ENCODE data around the gene L3MBTL2. TPM values are rescaled to one million over a fixed set of nuclear protein-coding genes. Genes with fewer than 3 reads are reported as not detected.

L3MBTL2 gene
- total RNA-seq, 1 experiment from 2014 or later, result 24.7 TPM

DNA sequence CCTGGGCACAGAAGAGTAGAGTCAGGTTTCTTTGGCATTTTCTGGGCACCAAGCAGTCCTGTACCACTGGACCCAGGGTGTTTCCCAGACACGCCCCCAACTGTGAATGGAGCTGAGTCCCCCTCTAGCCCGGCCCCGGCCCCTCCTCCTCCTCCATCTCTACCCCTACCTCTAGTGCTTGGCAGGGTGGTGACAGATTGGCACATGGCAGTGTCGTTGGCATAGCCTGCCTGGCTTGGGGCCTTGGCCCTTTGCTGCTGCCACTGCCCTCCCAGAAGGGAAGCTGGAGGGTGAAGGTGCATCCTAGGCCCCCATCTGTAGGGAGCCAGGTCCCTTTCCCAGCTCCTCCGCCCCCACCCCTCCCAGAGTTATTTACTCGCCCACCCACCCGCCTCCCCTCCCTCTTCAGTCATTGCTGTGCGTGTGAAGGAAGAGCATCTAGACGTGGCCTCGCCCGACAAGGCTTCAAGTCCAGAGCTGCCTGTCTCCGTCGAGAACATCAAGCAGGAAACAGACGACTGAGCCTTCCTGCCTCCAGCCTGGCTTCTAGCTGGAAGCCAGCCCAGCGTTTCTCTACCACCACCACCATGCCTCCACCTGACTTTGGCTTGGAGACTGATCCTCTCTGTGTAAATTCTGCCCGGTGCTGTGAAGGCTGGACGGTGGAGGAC lies 24.8 kb downstream of the L3MBTL2 start:
- BruUV-seq (replicated peaks), result no TSS peak
- TF ChIP-seq CEBPB (IDR thresholded peaks at IDR 0.05; ENCODE audit: low read depth), result no peak
- TF ChIP-seq CBX3 (IDR thresholded peaks at IDR 0.05; ENCODE audit: low read depth), result no peak
- no peak for TF ChIP-seq FOSL1 (IDR thresholded peaks at IDR 0.05; ENCODE audit: low read depth)
- TF ChIP-seq SP1 (IDR thresholded peaks at IDR 0.05; ENCODE audit: low read depth), result no peak
- TF ChIP-seq ELF1 (IDR thresholded peaks at IDR 0.05; ENCODE audit: borderline replicate concordance, low read depth), result no peak
- TF ChIP-seq, protein P1, sequence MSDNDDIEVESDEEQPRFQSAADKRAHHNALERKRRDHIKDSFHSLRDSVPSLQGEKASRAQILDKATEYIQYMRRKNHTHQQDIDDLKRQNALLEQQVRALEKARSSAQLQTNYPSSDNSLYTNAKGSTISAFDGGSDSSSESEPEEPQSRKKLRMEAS (IDR thresholded peaks at IDR 0.05), result no peak
- no peak for TF ChIP-seq EGR1 (IDR thresholded peaks at IDR 0.05; ENCODE audit: low read depth)
- TF ChIP-seq, protein P2, sequence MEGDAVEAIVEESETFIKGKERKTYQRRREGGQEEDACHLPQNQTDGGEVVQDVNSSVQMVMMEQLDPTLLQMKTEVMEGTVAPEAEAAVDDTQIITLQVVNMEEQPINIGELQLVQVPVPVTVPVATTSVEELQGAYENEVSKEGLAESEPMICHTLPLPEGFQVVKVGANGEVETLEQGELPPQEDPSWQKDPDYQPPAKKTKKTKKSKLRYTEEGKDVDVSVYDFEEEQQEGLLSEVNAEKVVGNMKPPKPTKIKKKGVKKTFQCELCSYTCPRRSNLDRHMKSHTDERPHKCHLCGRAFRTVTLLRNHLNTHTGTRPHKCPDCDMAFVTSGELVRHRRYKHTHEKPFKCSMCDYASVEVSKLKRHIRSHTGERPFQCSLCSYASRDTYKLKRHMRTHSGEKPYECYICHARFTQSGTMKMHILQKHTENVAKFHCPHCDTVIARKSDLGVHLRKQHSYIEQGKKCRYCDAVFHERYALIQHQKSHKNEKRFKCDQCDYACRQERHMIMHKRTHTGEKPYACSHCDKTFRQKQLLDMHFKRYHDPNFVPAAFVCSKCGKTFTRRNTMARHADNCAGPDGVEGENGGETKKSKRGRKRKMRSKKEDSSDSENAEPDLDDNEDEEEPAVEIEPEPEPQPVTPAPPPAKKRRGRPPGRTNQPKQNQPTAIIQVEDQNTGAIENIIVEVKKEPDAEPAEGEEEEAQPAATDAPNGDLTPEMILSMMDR (IDR thresholded peaks at IDR 0.05 in 2 of 3, conservative IDR thresholded peaks at IDR 0.05 in 1 of 3; ENCODE audit: borderline replicate concordance in 1 of 3, insufficient read depth in 1 of 3, low read depth in 2 of 3, low read length in 2 of 3), result no peak
- TF ChIP-seq, protein P3, sequence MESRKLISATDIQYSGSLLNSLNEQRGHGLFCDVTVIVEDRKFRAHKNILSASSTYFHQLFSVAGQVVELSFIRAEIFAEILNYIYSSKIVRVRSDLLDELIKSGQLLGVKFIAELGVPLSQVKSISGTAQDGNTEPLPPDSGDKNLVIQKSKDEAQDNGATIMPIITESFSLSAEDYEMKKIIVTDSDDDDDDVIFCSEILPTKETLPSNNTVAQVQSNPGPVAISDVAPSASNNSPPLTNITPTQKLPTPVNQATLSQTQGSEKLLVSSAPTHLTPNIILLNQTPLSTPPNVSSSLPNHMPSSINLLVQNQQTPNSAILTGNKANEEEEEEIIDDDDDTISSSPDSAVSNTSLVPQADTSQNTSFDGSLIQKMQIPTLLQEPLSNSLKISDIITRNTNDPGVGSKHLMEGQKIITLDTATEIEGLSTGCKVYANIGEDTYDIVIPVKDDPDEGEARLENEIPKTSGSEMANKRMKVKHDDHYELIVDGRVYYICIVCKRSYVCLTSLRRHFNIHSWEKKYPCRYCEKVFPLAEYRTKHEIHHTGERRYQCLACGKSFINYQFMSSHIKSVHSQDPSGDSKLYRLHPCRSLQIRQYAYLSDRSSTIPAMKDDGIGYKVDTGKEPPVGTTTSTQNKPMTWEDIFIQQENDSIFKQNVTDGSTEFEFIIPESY (IDR thresholded peaks at IDR 0.05; ENCODE audit: extremely low read depth, insufficient replicate concordance, low read length), result no peak
- TF ChIP-seq, protein P4, sequence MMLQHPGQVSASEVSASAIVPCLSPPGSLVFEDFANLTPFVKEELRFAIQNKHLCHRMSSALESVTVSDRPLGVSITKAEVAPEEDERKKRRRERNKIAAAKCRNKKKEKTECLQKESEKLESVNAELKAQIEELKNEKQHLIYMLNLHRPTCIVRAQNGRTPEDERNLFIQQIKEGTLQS (IDR thresholded peaks at IDR 0.05), result no peak
- H4K20me1 ChIP-seq (ENCODE audit: insufficient read depth), result no peaks in the 10 kb centered on the region
- H3K9ac ChIP-seq (ENCODE audit: low read length), result no peak overlapping the region
- no peaks in the 10 kb centered on the region; a peak in 1 of 4 replicates for H3K36me3 ChIP-seq (ENCODE audit: control insufficient read depth in 1 of 2, insufficient read depth in 2 of 2, low read length in 2 of 2)
- H3K4me2 ChIP-seq (ENCODE audit: low read length), result no peak overlapping the region
- H3K9me2 ChIP-seq (ENCODE audit: insufficient read depth), result no peaks in the 10 kb centered on the region
- ChIA-PET POLR2A (no interaction called here), RAD21 (ENCODE audit: low non-redundant PET in 1 of 2, low total read pairs in 2 of 2, uncharacterized antibody in 2 of 2, unreplicated experiment in 2 of 2) (no interaction called here), CTCF (interaction anchor here (0.9 kb wide), 1 partner anchor 288 kb away, joined by 5 read pairs; no protein-coding TSS in a partner anchor)
- no peaks in the 10 kb centered on the region for H3K9me3 ChIP-seq (ENCODE audit: control insufficient read depth in 1 of 2, insufficient read depth in 1 of 2, low read depth in 1 of 2, low read length in 2 of 2)
- no peak for ATAC-seq
- intact Hi-C loops (cut with micrococcal nuclease), result no loop called here
- no peak for DNase-seq (ENCODE audit: low read depth, low spot score)
- H3K4me3 ChIP-seq (replicated peaks in 1 of 2; ENCODE audit: low read depth in 1 of 2, low read length in 2 of 2), result no peak overlapping the region
- no peak overlapping the region for H2AFZ ChIP-seq (ENCODE audit: low read depth, low read length, poor library complexity, severe bottlenecking)
- H3K27me3 ChIP-seq (ENCODE audit: insufficient read depth, low read length), result no peaks in the 10 kb centered on the region
- H3K4me1 ChIP-seq (ENCODE audit: control insufficient read depth in 1 of 2, insufficient read depth in 2 of 2, low read length in 2 of 2), result peaks cover under 1 to 1% of the 10 kb centered on the region in 2 experiments; a peak in 2 of 4 replicates
- H3K27ac ChIP-seq (ENCODE audit: low read depth, low read length), result no peak overlapping the region
- H3K79me2 ChIP-seq (ENCODE audit: insufficient read depth, low read length), result no peaks in the 10 kb centered on the region

Data from HCT116 (cell line).